Measurements from ENCODE around the gene HKDC1.
A peak's percentile ranks its signal among the peaks of the same experiment; 100 is the strongest.
"Not testable (repeated sequence)": the region's sequence is repeated elsewhere in the genome, so short reads cannot be mapped to it uniquely, and the experiment has no call there.

The HKDC1 gene

DNA sequence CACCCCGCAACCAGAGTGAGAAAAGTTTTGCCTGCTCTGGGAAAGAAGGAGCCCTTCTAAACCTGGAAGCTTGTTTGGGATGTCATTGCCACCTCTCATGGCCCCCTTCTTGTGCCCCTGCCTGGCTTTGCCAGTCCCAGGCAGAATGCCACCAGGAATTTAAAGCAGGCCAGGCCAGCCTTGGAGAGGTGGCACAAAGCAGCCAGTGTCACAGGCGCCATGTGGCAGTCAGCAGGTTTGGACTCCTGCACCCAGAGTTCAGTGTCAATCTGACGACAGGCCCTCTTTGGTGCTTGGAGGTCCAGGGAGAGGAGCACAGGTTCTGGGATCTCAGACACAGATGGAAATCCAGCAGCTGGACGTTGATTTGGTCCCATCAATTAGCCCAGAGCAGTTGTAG, 70.9 kb downstream of the HKDC1 start:
- Mint-ChIP-seq H3K4me1 (no peaks in the 10 kb centered on the region), H3K9me3 (no peaks in the 10 kb centered on the region), H3K36me3 (ENCODE audit: low read depth) (no peaks in the 10 kb centered on the region), H3K27ac (no peak overlapping the region), H3K27me3 (ENCODE audit: low read depth) (peaks cover 11% of the 10 kb centered on the region), H3K4me3 (no peak overlapping the region)
- TF ChIP-seq, protein P1, sequence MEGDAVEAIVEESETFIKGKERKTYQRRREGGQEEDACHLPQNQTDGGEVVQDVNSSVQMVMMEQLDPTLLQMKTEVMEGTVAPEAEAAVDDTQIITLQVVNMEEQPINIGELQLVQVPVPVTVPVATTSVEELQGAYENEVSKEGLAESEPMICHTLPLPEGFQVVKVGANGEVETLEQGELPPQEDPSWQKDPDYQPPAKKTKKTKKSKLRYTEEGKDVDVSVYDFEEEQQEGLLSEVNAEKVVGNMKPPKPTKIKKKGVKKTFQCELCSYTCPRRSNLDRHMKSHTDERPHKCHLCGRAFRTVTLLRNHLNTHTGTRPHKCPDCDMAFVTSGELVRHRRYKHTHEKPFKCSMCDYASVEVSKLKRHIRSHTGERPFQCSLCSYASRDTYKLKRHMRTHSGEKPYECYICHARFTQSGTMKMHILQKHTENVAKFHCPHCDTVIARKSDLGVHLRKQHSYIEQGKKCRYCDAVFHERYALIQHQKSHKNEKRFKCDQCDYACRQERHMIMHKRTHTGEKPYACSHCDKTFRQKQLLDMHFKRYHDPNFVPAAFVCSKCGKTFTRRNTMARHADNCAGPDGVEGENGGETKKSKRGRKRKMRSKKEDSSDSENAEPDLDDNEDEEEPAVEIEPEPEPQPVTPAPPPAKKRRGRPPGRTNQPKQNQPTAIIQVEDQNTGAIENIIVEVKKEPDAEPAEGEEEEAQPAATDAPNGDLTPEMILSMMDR (IDR thresholded peaks at IDR 0.05; ENCODE audit: unreplicated experiment in 3 of 3), result no peak

DNA sequence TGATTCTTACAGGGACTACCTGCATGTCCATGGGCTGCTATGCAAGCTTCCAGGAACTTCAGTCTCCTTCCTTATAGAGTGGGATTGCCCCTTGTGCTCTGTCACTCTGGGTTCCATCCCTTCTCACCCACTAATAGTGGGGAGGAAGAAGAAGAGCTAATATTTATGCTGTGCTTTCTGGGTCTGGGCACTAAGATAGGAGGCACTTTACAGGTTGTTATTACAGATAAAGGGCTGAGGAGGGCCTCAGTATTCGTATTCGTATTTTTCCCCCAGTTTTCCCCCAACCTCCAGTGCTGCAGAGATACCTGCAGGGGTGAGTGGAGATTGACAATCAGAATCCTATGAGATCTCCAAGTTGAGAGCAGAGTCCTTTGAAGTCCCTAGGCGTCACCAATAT, 72.3 kb downstream of the HKDC1 start:
- H3K27ac Mint-ChIP-seq, result no peak overlapping the region

DNA sequence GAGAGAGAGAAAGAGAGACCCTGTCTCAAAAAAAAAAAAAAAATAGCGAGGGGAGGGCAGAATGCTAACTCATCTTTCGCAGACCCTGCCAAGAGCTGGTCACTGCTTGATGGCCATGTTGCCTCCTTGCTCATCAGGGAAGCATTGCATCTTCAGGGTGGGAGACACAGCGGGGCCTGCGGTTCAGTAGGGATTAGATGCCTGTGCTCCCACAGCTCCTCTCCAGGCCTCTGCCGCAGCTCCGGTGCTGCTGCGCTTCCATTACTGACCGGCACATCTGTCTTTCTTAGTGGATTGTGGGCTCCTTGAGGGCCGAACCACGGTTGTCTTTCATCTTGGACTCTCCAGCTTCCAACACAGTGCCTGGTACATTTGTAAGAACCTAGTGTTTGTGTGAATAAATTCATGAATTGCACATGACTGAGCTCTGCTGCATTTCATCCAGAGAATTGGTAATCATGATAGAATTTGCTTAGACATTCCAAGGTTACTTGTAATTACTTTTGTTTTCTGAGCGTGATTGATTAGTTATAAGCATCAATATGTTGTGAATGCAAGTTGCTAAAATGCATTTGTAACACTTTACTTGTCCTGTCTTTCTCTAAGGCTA, 75.0 kb downstream of the HKDC1 start:
- peak overlapping the region in 1 of 3 experiments; percentile 18 for H3K27ac Mint-ChIP-seq
- H3K27me3 Mint-ChIP-seq (ENCODE audit: low read depth), result peaks cover 11% of the 10 kb centered on the region
- no peaks in the 10 kb centered on the region for H3K9me3 Mint-ChIP-seq
- no peaks in the 10 kb centered on the region for H3K4me1 Mint-ChIP-seq
- TF ChIP-seq, protein P1 (IDR thresholded peaks at IDR 0.05; ENCODE audit: unreplicated experiment in 3 of 3), result no peak
- no peaks in the 10 kb centered on the region for H3K36me3 Mint-ChIP-seq (ENCODE audit: low read depth)
- no peak overlapping the region for H3K4me3 Mint-ChIP-seq

More for the DNA sequence above, 72.3 kb downstream of the HKDC1 start:
- Mint-ChIP-seq H3K4me1 (no peaks in the 10 kb centered on the region), H3K4me3 (no peak overlapping the region), H3K9me3 (no peaks in the 10 kb centered on the region), H3K36me3 (ENCODE audit: low read depth) (no peaks in the 10 kb centered on the region), H3K27me3 (ENCODE audit: low read depth) (peaks cover 11% of the 10 kb centered on the region)
- TF ChIP-seq, protein P1 (IDR thresholded peaks at IDR 0.05; ENCODE audit: unreplicated experiment in 3 of 3), result no peak

DNA sequence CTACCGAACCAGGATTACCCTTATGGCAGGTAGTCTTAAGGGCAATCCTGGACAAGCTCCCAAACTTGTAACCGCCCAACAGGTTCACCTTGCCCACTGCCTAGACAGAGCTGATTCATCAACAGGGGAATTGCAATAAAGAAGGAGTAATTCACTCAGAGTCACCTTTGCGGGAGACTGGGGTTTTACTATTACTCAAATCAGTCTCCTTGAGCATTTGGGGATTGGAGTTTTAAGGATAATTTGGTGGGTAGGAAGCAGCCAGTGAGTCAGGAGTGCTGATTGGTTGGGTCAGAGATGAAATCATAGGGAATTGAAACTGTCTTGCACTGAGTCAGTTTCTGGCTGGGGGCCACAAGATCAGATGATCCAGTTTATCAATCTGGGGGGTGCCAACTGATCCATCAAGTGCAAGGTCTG, 83.5 kb downstream of the HKDC1 start:
- TF ChIP-seq, protein P1 (IDR thresholded peaks at IDR 0.05; ENCODE audit: unreplicated experiment in 3 of 3), result no peak
- peaks cover 14% of the 10 kb centered on the region for H3K27me3 Mint-ChIP-seq (ENCODE audit: low read depth)
- H3K4me1 Mint-ChIP-seq, result no peaks in the 10 kb centered on the region
- H3K4me3 Mint-ChIP-seq, result no peak overlapping the region
- H3K36me3 Mint-ChIP-seq (ENCODE audit: low read depth), result no peaks in the 10 kb centered on the region
- no peak overlapping the region for H3K27ac Mint-ChIP-seq
- H3K9me3 Mint-ChIP-seq, result peaks cover 2% of the 10 kb centered on the region

DNA sequence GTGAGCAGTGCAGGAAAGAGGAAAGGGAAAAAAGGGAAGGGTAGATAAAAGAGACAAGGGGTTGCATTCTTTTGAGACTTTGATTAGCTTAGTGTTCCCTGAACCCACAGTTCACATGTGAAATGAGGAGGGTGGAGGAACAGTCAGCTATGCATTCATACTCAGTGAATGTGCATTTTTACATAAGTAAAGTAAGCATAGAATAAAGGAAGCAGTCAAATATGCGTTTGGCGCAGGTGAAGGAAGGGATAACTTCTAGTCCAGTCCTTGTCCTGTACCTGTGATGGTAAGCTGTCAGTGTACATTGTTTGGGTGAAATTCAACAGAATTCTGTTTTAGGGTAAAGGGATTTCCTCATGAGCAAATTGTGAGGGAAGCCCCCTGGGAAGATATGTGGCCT, 86.3 kb downstream of the HKDC1 start:
- no peak overlapping the region for H3K27ac Mint-ChIP-seq
- peaks cover 2% of the 10 kb centered on the region for H3K9me3 Mint-ChIP-seq
- no peak overlapping the region for H3K4me3 Mint-ChIP-seq
- no peaks in the 10 kb centered on the region for H3K36me3 Mint-ChIP-seq (ENCODE audit: low read depth)
- peaks cover 14% of the 10 kb centered on the region for H3K27me3 Mint-ChIP-seq (ENCODE audit: low read depth)
- TF ChIP-seq, protein P1 (IDR thresholded peaks at IDR 0.05; ENCODE audit: unreplicated experiment in 3 of 3), result no peak
- H3K4me1 Mint-ChIP-seq, result peaks cover 5% of the 10 kb centered on the region

DNA sequence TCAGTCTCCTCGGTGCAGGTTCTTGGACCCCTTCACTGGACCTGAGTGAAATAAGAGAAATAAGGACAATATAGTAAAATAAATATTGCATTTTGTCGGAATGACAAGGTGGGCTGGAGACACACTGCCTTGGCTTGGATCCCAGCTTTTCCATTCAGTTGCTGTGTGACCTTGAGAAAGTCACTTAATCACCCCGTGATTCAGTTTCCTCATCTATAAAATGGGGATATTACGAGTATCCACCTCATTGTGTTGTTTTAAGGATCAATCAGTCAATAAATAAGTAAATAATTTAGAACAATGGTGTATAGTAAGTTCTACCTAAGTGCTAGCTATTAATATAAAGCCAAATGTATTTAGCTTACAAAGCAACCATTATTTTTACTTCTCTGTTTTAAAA, 87.3 kb downstream of the HKDC1 start:
- Mint-ChIP-seq H3K9me3 (peaks cover 2% of the 10 kb centered on the region), H3K4me1 (peaks cover 5% of the 10 kb centered on the region), H3K27ac (no peak overlapping the region), H3K27me3 (ENCODE audit: low read depth) (peaks cover 14% of the 10 kb centered on the region), H3K4me3 (no peak overlapping the region), H3K36me3 (ENCODE audit: low read depth) (no peaks in the 10 kb centered on the region)
- TF ChIP-seq, protein P1 (IDR thresholded peaks at IDR 0.05; ENCODE audit: unreplicated experiment in 3 of 3), result no peak

DNA sequence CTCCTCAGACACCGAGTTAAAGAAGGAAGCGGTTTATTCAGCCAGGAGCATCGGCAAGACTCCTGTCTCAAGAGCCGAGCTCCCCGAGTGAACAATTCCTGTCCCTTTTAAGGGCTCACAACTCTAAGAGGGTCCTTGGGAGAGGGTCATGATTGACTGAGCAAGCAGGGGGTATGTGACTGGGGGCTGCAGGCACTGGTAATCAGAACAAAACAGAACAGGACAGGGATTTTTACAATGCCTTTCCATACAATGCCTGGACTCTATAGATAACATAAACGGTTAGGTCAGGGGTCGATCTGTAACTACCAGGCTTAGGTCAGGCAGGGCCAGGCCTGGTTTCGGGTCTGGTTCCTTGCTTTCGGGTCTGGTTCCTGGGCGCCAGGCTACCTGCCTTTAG, 88.2 kb downstream of the HKDC1 start:
- not testable (repeated sequence) for H3K4me1 Mint-ChIP-seq, H3K9me3 Mint-ChIP-seq, H3K27ac Mint-ChIP-seq

More for the DNA sequence above, 88.2 kb downstream of the HKDC1 start:
- H3K4me3 Mint-ChIP-seq; H3K36me3 Mint-ChIP-seq (ENCODE audit: low read depth); H3K27me3 Mint-ChIP-seq (ENCODE audit: low read depth): not testable (repeated sequence)

Data from nephron (organoid).